HG02970 (cell line): ENCODE data around the gene LDLRAD1.
"Not testable (repeated sequence)": the region's sequence is repeated elsewhere in the genome, so short reads cannot be mapped to it uniquely, and the experiment has no call there.

Experiments
- ATAC-seq: cut with Tn5 transposase; IDR thresholded peaks from one replicate; pipeline ENCODE4 v1.9.1; 2021; ENCODE audit warnings: mild to moderate bottlenecking, moderate library complexity, moderate number of reproducible peaks; ENCODE audit not compliant: unreplicated experiment, low FRiP score

Gene LDLRAD1

GRCh38 chr1:53995683-53996082 lies 22.3 kb downstream of the LDLRAD1 start:
- ATAC-seq = no peak

GRCh38 chr1:53994516-53994915 lies 23.5 kb downstream of the LDLRAD1 start:
- ATAC-seq = not testable (repeated sequence)

GRCh38 chr1:53992085-53992874 lies 25.7 kb downstream of the LDLRAD1 start:
- ATAC-seq = no peak

GRCh38 chr1:53987880-53988279 lies 30.1 kb downstream of the LDLRAD1 start:
- ATAC-seq = no peak

GRCh38 chr1:53986458-53986857 lies 31.5 kb downstream of the LDLRAD1 start:
- ATAC-seq = no peak

GRCh38 chr1:53984726-53985125 lies 33.3 kb downstream of the LDLRAD1 start:
- no peak for ATAC-seq

- ATAC-seq = no peak
Observed at GRCh38 chr1:53982763-53983104, 35.3 kb downstream of the LDLRAD1 start.

- no peak for ATAC-seq
Observed at GRCh38 chr1:53982034-53982762, 35.8 kb downstream of the LDLRAD1 start.

- ATAC-seq = no peak
Observed at GRCh38 chr1:53981220-53981619, 36.8 kb downstream of the LDLRAD1 start.

- ATAC-seq = no peak
Observed at GRCh38 chr1:53979712-53980450, 38.1 kb downstream of the LDLRAD1 start.

GRCh38 chr1:53975861-53976260 lies 42.1 kb downstream of the LDLRAD1 start:
- no peak for ATAC-seq

GRCh38 chr1:53971718-53972117 lies 46.3 kb downstream of the LDLRAD1 start:
- no peak for ATAC-seq

- not testable (repeated sequence) for ATAC-seq
Observed at GRCh38 chr1:53969323-53969722, 48.7 kb downstream of the LDLRAD1 start.

- no peak for ATAC-seq
Observed at GRCh38 chr1:53968125-53968513, 49.9 kb downstream of the LDLRAD1 start.

- ATAC-seq = no peak
Observed at GRCh38 chr1:53967409-53968124, 50.4 kb downstream of the LDLRAD1 start.

GRCh38 chr1:53966794-53967193 lies 51.2 kb downstream of the LDLRAD1 start:
- ATAC-seq = no peak

GRCh38 chr1:53964109-53964508 lies 53.9 kb downstream of the LDLRAD1 start:
- no peak for ATAC-seq

GRCh38 chr1:53963460-53963859 lies 54.5 kb downstream of the LDLRAD1 start:
- no peak for ATAC-seq

- ATAC-seq = no peak
Observed at GRCh38 chr1:53962395-53962794, 55.6 kb downstream of the LDLRAD1 start.

- ATAC-seq = no peak
Observed at GRCh38 chr1:53959664-53960250, 58.2 kb downstream of the LDLRAD1 start.
